GM12865 (cell line): Measurements from ENCODE around the gene CCDC148.

Source experiments
- DNase-seq: peaks from one replicate; pipeline ENCODE4 v3.0.0; 2010; ENCODE audit warnings: low read depth
- H3K4me3 ChIP-seq: 2 replicates; pipeline ENCODE4 v1.5.1; 2011; ENCODE audit warnings: mild to moderate bottlenecking, low read depth, low read length, control low read depth
- CTCF ChIP-seq: IDR thresholded peaks from 2 replicates; pipeline ENCODE4 v1.5.1; 2011; ENCODE audit warnings: low read length, control low read depth, low read depth, inconsistent platforms; ENCODE audit not compliant: insufficient read depth; ENCODE audit errors: missing control alignments

Gene CCDC148

DNA sequence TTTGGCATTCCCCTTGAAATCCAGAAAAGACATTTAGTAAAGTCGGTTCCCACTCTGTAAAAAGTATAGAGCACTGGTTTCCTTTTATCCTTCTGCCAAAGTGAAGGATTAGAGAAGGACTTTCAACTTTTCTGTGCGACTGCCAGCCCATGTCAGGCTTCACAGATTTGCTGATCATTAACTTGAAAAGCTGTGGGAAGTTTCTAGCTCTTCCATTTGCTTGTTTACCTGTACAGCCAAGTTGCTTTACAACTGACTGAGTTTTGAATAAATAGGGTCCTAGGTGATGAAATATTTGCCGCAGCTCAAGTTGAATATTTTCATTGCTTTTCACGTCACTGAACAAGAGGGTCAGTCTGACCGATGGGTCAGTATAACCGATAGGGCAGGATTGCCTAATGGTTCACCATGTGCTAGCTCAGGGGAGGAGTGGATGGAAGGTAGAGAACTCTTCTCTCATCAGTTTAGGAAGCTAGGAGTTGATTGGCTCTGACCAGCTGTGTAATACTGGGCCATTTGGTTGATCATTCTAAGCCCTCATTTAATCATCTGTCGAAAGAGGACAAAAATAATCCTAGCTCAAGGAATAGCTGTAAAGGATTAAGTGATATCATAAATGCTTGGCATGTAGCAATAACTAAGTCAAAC, 324.5 kb downstream of the CCDC148 start:
- TF ChIP-seq CTCF: no peak
- no peak overlapping the region for H3K4me3 ChIP-seq
- no peak for DNase-seq

DNA sequence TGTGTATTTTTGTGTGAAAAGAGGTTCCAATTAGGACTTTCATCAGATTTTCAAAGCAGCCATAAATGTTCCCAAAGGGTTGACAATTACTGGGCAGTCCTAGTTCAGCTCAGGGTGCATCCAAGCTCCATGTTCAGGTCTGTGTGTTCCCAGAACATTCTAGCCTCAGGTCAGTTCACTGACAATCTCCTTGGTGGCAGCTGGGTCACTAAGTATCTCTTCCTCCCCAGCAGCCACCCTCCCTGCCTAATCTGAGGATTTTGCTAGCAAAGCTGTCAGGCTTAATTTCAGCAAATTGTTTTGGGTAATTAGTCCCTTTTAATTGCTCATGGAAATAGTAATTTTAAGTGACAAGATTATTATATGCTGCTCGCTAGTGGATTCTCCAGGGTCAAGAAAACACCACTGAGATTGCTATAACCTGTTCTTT, 325.1 kb downstream of the CCDC148 start:
- H3K4me3 ChIP-seq: no peak overlapping the region
- TF ChIP-seq CTCF: no peak
- no peak for DNase-seq

DNA sequence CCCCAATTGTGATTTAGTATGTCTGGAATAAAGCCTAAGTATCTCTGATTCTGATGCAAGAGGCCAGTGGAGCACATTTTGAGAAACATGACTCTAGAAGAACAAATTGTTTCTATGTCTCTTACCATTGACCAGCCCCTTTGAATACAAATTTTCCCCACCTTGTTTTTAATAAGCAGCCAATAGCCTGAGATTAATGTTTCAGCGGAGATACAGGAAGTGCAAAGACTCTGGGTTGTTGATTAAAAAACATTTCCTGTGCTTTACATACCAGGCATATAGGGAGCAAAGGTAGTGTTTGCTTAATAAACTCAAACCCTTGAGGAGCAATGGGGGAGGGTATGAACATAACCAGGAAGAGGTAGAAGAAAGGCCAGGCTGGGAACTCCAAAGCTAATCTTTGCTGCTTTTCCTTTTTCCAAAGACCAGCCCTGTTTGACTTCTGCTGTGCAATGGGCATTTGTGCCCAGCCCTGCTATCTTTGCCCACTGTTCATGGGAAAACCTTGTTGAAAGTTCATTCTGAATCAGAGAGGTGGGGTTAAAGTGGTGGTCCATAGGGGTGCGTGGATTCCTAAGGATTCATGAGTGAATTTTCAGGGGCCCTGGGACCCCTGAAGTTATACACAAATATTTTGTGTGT, 325.6 kb downstream of the CCDC148 start:
- no peak for TF ChIP-seq CTCF
- H3K4me3 ChIP-seq: no peak overlapping the region
- no peak for DNase-seq

DNA sequence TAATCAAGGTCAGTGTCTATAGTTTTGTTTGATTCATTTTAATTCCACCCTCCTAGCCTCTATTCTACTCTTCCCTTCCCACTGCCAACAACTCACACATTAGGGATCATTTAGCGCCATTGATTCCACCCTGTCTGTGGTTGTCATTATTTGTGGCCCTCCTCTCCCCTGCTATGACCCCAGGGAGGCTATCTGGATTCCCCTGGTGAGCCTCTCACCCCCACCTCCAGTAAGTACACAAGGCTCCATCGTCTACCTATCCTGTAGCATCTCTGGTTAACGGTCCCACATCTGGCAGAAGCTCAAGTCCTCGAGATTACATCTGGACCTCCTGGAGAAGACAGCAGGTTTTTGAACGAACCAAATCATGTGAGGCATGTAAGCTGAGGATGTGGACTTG, 327.5 kb downstream of the CCDC148 start:
- H3K4me3 ChIP-seq: no peak overlapping the region
- no peak for DNase-seq
- no peak for TF ChIP-seq CTCF

- no peak for TF ChIP-seq CTCF
- H3K4me3 ChIP-seq: no peak overlapping the region
- no peak for DNase-seq
These were observed 328.2 kb downstream of the CCDC148 start for GRCh38 chr2:158128168-158128973.

DNA sequence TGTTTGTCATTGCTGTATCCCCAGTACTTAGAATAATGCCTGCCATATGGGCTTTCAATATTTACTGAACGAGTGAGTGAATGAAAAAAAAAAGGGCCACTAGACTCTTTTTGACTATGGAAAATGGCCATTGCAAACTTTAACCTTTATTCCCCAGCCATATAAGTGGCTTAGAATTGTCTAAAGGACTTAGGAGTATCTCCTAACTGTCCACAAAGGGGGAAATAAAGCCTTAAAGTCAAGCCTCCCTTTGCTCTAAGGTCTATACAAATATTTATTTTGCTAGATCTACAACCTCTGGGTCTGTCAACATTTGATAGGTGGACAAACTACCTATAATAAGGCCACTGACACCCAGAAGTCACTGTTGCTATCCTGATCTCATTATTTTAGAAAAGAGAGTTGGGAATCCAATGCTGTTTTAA, 329.2 kb downstream of the CCDC148 start:
- no peak overlapping the region for H3K4me3 ChIP-seq
- no peak for TF ChIP-seq CTCF
- DNase-seq: no peak
